Neural progenitor cell (in vitro differentiated cells): ENCODE results near the gene ALDH3B1.

Experiments used
- CTCF ChIP-seq: fragments of 200-600 bp; sonication (generic); IDR thresholded peaks from 2 replicates; pipeline ENCODE4 v1.5.1; 2017; ENCODE audit warnings: antibody characterized with exemption, mild to moderate bottlenecking
- EZH2 ChIP-seq: fragments of 200-600 bp; sonication (generic); IDR thresholded peaks from 2 replicates; pipeline ENCODE4 v1.6.1; 2017; ENCODE audit warnings: antibody characterized with exemption, mild to moderate bottlenecking, moderate library complexity

GRCh38 chr11:68056317-68057285, 46.5 kb downstream of the ALDH3B1 start:
- no peak for TF ChIP-seq EZH2
- no peak for TF ChIP-seq CTCF
